Stimulated activated CD8-positive, alpha-beta memory T cell treated with anti-CD3 and anti-CD28 coated beads, Interleukin-7, amount 100 ng/mL, for 24 hours (primary cell): Measurements from ENCODE around the gene MAP3K15.

ENCODE experiments used
- DNase-seq: peaks from one replicate; pipeline ENCODE4 v3.0.0-alpha.2; 2020; ENCODE audit warnings: low read depth

Gene MAP3K15, protein sequence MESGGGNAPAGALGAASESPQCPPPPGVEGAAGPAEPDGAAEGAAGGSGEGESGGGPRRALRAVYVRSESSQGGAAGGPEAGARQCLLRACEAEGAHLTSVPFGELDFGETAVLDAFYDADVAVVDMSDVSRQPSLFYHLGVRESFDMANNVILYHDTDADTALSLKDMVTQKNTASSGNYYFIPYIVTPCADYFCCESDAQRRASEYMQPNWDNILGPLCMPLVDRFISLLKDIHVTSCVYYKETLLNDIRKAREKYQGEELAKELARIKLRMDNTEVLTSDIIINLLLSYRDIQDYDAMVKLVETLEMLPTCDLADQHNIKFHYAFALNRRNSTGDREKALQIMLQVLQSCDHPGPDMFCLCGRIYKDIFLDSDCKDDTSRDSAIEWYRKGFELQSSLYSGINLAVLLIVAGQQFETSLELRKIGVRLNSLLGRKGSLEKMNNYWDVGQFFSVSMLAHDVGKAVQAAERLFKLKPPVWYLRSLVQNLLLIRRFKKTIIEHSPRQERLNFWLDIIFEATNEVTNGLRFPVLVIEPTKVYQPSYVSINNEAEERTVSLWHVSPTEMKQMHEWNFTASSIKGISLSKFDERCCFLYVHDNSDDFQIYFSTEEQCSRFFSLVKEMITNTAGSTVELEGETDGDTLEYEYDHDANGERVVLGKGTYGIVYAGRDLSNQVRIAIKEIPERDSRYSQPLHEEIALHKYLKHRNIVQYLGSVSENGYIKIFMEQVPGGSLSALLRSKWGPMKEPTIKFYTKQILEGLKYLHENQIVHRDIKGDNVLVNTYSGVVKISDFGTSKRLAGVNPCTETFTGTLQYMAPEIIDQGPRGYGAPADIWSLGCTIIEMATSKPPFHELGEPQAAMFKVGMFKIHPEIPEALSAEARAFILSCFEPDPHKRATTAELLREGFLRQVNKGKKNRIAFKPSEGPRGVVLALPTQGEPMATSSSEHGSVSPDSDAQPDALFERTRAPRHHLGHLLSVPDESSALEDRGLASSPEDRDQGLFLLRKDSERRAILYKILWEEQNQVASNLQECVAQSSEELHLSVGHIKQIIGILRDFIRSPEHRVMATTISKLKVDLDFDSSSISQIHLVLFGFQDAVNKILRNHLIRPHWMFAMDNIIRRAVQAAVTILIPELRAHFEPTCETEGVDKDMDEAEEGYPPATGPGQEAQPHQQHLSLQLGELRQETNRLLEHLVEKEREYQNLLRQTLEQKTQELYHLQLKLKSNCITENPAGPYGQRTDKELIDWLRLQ (N-terminal part only)

DNA sequence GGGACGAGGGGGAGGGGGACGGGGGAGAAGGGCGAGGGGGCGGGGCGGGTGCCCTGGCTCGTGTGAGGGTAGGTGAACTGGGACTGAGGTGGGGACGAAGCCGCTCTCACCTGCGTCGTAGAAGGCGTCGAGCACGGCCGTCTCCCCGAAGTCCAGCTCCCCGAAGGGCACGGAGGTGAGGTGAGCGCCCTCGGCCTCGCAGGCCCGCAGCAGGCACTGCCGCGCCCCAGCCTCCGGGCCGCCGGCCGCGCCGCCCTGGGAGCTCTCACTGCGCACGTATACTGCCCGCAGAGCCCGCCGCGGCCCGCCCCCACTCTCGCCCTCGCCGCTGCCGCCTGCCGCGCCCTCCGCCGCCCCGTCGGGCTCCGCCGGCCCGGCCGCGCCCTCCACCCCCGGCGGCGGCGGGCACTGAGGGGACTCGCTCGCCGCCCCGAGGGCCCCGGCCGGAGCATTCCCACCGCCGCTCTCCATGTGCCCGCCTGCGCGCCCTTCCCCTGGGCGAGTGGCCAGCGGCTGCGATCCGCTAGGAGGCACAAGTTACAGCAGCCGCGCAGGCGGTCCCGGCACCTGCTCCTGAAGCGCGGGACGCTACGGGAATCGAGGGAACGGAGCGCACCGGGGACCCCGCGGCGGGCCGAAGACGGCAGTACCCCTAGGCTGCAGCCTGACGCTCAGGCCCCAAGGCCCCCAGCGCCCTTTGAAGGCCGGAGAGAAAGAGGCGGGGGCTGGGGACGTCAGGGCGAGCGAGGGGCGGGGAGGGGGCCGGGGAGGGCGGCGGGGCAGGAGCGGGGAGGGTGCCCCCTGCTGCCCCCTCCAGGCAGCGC lies at the start of gene MAP3K15:
Gene MAP3K15, minus strand, starts transcription at position 718 of the 824 bp plus-strand sequence. Its CDS starts 247 bp downstream, at position 471.
- DNase-seq = no peak

DNA sequence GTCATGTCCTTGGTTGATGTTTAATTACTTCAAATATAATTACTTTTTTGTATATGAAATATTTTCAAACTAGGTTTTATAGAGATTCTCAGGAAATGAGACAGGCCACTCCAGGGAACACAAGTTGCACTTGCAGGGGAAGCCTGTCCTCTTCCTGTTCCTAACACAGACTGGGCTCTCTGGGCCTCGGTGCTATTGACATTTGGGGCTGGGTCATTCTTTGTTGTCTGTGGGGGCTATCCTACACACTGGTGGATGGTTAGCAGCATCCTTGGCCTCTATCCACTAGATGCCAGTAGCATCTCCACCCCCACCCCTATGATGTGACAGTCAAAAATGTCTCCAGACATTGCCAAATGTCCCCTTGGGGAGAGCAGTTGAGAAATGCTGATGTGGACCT lies 49.3 kb upstream of the MAP3K15 start:
- no peak for DNase-seq

DNA sequence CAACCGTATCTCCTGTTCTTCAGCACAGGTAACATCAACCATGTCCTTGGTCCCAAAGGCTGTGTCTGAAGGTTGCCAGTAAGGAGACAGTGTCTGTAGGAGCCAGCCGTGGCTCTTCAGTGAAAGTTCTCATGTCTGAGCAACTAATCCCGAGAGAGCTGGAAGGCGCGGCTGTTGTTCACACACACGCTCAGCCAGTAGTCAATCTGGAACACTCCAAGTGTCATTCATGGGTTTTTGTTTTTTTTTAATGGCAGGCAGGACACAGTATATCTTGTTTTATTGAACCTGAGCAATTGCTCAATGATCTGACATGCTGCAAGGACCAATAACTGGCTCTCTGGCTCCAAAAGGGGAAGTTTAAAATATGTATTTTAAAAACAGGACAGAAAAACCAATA lies 48.4 kb upstream of the MAP3K15 start:
- DNase-seq = no peak

DNA sequence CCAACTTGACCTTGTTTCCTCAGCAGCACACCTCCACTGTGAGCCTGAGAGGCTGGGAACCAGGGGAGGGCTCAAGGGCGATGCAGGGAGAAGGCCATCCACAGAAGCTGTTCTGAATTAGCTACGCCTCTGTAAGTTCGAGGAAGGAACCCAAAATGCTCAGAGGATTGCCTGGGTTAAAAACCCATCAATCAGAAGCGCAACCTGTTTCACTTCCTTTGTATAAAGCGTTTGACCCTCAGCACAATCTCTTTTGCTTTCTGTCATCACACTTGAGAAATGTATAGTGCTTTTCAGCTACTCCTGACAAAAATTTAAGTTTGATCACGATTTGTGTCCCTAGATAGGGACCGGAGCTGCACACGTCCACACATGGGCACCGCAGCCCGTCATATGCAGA lies 48.0 kb upstream of the MAP3K15 start:
- DNase-seq = no peak

DNA sequence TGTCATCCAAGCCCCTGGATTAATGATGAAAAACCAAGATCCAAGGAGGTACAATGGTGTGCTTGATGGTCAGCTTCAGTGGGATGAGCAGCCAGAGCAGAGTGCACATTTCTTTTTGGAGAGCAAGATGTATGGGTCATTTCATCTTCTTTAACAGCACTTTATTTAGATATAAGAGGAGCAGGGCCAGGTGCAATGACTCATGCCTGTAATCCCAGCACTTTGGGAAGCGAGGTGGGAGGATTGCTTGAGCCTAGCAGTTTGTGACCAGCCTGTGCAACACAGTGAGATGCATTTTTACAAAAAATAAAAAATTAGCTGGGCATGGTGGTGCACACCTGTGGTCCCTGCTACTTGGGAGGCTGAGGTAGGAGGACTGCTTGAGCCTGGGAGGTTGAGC lies 45.3 kb upstream of the MAP3K15 start:
- no peak for DNase-seq

DNA sequence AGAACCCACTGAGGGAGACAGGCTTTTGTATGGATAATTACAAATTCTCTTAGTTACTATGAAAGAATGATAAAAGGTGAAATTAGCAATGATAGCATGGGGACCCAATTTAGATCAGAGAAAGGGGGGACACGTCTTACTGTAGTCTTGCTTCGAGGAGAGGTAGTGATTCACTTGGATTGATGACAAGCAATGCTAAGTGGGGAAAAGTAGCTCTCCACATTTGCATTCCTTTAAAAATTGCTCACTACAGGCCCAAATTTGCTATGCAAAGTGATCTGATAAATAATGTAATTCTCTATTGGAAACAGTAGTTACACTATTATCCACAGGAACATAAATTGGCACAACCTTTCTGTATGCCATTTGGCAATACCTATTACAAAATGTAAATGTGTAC lies 42.5 kb upstream of the MAP3K15 start:
- no peak for DNase-seq

DNA sequence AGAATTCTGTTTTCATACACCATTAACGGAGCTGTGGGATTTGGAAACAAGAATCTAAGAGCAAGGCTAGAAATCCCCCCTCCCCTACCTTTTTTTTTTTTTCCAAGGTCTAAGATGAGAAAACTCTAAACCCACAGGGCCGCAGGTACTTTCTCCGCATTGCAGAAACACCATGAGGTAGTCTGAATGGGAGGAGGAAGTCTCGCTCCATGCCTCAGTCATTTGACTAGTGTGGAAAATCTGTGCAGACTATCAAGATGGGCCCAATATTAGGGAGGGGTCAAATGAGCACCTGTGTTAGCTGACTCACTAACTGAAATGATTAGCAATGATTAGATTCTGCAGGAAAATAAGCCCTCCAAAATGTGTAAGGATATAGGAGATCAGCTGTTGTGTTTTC lies 40.9 kb upstream of the MAP3K15 start:
- no peak for DNase-seq

DNA sequence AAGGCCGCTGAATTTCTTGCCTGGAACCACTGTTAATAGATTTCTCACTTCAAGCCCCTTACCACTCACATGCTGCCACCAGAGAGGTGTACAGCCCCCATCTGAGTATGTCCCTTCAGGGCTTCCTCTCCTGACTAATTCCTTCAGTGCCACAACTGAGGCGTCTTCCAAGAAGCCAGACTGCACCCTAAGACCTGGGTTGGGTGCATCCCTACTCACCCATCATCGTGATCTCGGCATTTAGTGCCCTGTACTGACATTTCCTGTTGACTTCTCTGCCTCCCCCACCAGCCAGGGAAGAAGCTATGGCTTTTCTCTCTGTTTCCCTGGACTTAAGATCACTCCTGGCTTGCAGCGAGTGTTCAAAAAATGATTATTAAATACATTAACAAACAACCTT lies 40.4 kb upstream of the MAP3K15 start:
- no peak for DNase-seq

DNA sequence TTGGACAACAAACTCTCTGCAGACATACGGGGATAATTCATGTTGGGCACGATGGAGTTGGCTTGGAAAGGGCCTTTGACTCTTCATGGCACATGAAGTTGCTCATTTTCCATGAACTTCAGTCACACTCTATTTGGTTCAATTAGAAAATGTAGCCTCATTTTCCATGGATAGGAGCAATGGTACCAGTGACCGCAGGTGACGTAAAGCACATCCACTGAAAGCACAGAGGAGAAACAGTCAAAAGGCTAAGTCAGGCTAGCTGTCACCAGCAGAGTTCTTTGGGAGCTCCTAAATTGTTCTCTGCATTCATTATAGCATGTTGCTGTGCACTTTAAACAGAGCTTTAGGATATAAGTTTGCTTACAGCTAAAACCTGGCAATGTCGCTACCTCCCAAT lies 39.9 kb upstream of the MAP3K15 start:
- no peak for DNase-seq

DNA sequence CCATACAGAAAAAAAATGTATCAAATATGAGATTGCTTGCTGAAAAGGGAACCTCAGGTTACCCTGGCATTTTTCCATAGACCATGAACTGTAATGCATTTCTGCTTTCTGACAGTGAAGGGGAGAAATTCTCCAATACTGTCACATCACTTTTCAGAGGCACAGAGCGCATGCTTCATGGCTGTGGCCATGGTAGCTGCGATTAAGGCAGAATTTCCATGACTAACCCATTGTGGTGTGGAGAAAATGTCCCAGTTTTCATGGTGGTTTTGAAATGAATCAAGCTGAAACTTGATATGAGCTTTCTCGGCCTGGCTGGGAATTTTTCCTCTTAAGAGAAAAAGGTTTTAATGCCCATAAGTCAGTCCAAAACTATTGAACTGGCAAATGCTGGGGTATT lies 39.5 kb upstream of the MAP3K15 start:
- DNase-seq = no peak

DNA sequence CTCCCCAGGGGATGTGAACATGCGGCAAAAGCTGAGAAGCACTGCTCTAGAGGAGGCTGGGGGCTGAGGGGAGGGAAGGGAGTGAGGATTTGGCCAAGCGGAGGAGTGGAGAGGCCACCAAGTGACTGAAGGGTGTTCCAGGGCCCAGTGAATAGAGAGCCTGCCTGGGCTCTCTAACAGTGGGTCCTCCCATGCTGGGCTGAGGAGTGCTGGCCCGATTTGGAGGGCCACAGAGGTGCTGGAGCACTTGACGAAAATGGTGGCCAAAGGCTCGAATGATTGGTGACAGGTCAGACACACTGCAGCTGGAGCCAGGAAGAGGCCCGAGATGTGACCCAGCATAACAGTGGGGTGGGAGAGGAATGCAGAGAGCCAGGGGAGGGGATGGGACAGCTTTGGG lies 37.5 kb upstream of the MAP3K15 start:
- no peak for DNase-seq

DNA sequence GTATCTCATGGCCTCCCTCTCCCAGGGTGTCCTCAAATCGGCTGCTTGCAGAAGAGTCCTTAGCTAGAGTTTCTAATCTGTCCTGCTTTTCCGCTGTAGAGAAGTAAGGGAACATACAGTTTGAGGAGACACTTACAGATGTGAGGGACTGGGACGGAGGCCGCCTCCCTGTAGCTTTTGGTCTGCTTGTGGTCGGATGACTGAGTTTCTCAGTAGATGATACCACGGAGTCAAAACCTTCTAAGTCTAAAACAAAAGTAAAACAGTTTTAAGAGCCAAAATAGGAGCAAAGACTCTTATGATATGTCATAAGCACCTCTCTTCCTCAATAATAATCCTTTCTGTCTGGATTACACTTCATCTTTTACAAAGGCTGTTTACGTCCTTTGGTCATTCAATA lies 34.5 kb upstream of the MAP3K15 start:
- DNase-seq = no peak

DNA sequence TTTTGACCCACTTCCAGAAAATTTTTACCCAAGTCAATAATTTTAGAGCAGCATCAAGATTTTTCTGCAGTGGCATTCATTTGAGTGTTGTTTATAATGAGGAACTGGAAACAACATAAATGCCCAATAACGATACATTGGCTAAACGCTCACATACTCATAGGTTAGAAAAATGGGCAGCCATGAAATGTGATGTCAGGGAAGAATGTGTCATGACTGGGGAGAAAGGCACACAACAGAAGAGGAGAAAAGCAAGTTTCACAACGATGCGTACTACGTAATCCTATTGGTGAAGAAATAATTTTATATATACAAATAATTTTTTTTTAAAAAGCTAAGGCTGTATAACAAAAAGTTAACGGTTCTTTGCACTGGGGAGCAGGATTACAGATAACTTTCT lies 33.6 kb upstream of the MAP3K15 start:
- DNase-seq = no peak

DNA sequence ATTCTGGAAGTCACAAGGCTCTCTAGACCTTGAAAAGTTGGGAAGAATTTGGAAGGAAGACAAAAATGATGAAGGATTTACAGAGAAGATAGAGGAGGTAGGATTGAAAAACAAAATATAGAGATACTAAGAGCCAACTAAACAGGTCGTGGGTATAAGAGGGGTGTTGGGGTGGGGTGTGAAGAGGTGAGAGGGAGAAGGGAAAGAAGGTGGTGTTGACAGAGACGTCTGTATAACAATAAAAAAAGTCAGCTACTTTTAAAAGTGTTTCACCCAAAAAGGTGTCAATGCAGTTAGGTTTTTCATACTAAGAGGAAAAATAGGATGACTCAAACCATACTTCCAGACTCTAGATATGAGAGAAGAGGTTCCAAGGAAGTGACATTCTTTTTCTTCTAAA lies 33.0 kb upstream of the MAP3K15 start:
- DNase-seq = no peak

DNA sequence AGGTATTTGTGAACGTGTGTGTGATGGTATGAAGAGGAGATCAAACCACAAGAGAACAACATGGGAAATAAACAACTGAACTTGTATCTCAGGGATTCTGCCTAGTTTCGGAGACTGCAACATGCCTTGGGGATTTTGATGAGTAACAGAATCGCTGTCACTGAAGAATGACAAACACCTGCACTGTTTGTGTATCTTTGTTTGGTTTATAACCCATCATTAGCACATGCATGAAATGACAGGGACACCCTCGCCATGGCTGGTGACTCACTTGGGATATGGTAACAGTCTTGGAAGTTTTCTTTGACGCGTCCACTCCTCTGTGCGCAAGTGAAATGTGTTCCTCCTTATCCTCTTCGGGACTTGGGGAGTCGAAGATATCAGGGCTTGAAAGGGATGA lies 30.3 kb upstream of the MAP3K15 start:
- DNase-seq = no peak

DNA sequence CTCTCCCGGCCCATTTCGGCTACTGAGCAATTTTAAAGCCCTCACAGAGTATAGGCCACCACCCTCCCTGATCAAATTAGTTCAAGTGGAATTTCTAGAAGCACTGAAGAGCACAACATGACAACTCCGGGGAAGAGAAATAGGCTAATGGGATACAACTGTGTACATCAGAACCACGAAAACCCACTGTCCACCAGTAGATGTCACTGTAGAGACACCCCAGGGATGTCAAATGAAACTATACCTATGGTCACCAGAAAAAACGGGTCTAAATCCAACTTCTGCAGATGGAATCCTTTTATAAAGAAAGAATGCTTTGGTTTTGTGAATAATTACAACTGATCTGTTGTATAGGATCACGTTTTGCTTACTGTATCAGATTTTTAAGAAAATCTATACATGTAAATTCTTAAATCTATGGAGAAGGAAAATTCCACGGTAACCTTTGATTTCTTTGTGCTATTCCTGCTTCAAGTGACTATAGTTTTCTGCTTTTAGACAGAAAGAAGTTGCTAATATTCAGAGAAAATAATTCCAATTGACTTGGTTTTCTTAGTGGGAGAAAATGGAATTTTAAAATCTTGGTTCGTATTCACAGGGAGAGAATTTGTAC lies 29.5 kb upstream of the MAP3K15 start:
- DNase-seq = no peak

DNA sequence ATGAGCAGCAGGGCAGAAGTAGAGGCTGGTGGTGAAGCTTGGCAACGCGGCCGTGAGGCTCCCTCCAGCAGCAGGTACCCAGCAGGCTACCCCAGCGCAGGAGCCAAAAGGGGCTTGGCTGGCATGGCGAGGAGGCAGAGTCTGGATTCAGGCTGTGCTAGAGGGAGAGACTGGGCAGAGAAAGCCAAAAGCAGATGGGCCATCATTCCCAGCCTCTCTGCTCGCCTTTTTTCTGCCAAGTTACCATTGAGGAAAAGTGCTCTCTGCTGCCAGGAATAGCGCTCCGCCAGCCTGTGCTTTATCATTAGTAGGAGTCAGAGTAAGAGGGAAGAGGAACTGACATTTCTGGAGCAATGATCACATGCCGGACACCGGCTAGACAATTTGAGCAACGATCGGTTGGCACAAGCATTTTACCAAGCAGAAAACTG lies 28.7 kb upstream of the MAP3K15 start:
- no peak for DNase-seq

DNA sequence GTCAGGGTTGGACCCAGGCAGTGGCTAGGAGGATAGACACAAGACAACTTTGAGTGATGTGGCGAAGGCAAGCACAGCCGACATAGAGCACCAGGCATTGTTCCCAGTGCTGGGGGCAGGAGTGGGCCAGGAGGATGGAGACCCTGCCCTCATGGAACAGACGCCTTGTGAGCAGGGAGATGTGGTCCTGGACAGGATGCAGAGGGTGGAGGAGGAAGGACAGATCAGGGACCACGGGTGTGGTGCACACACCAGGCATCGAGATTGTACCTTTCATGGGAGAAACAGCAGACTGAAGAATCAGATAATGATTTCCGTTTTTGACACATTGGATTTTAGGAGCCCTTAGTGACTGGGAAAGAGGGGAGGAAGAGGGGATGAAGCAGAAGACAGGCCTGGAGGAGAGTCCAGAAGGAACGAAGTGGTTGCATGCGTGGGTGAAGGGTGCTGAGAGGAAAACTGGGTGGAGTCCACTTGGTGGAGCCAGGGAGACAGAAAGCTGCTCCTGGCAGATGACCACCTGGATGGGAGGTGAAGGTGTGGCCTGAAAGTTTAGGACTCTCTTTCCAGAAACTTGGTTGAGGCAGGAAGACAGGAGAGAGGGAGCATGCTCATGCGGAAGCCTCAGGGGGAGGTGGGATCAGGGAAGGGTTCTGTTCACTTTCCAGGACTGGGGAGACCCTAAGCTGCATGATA lies 27.9 kb upstream of the MAP3K15 start:
- no peak for DNase-seq

DNA sequence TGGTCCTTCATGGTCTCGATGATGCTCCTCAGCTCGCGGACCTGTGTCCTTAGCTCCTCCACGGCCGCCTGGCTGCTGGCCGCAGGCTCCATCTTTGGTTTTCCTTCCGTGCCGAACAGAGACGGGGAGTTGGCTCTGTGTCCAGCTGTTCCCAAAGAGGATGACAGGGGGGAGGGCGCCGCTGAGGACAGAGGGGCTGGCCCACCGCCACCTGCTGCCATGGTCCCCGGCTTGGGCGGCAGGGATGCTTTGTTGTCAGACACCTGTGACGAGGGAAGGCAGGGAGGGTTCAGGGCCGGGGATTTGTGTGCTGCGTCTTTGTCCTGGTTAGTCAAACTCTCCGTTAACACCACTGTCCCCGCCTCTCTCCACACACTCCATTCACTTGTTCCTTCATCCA lies 26.6 kb upstream of the MAP3K15 start:
- no peak for DNase-seq

DNA sequence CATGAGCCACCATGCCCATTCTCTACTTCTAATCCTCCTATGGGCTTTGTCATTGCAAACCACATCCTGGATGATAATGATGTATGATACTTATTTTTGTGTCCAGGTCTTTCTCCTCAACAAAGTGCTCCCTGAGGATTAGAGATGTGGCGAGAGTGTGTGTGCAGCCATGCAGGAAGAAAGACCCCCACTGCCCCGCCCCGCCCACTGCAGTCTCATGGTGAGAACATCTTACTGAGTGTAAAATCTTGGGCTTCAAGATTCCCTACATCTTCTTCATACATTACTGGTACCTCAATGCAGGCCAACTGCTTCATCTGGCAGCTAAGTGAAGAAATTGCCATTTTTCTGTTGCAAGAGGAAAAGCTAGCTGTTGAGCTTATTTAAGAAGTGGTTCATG lies 25.9 kb upstream of the MAP3K15 start:
- DNase-seq = no peak

DNA sequence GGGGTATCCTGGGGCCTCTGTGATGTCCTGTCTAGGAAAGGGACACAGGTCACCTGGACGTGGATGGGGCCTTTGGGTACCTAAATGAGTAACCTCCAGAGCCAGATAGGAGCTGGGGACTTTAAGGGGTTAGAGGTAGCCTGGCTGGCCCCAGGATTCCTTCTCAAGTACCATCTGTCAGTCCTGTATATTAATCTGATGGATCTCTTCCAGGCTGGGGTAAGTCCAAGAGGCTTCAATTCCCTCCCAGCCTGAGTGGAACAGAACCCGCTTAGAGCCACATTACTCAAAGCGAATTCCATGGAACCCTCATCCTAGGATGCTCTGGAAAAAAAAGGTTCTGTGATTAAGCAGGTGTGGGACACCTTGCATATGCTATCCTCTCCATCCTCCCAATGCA lies 24.8 kb upstream of the MAP3K15 start:
- no peak for DNase-seq
